ENCODE data around the gene TSC2. TPM values are rescaled to one million over a fixed set of nuclear protein-coding genes. Genes with fewer than 3 reads are reported as not detected.

TSC2 gene
- polyA plus RNA-seq, 3 donors: 11.7 to 95.1 (median 20.8) TPM

- no peaks in the 10 kb centered on the region for H3K79me2 ChIP-seq (ENCODE audit: insufficient read depth, low read length)
- no peak overlapping the region for H3K4me3 ChIP-seq (replicated peaks in 1 of 3; ENCODE audit: low read depth in 2 of 3, low read length in 3 of 3)
- no peaks in the 10 kb centered on the region for H3K9me3 ChIP-seq (replicated peaks in 1 of 2; ENCODE audit: control insufficient read depth in 1 of 2, insufficient read depth in 1 of 2, low read length in 2 of 2)
- intact Hi-C loops (cut with micrococcal nuclease): no loop called here
- 93% methylated on average over 17 of the region's 22 CpGs for WGBS (ENCODE audit: insufficient coverage)
- H3K4me3 Mint-ChIP-seq: no peak overlapping the region
- TF ChIP-seq CTCF (IDR thresholded peaks at IDR 0.05): no peak
- H3K9me3 Mint-ChIP-seq: no peaks in the 10 kb centered on the region
- no peak overlapping the region for H2AFZ ChIP-seq (ENCODE audit: insufficient read depth, low read depth, low read length, poor library complexity, severe bottlenecking)
- no peak overlapping the region for H3K27ac ChIP-seq (ENCODE audit: low read depth in 1 of 2, low read length in 2 of 2)
- H3K27me3 ChIP-seq (ENCODE audit: control insufficient read depth in 2 of 2, insufficient read depth in 2 of 2, low read length in 2 of 2): no peaks in the 10 kb centered on the region
- no peak overlapping the region for H3K9ac ChIP-seq (ENCODE audit: insufficient read depth, low read length, poor library complexity, severe bottlenecking)
- H3K36me3 Mint-ChIP-seq: peaks cover 3 to 4% of the 10 kb centered on the region in 2 donors
- H4K20me1 ChIP-seq (ENCODE audit: insufficient read depth, low read length): no peaks in the 10 kb centered on the region
- peaks cover 17% of the 10 kb centered on the region for H3K4me1 Mint-ChIP-seq
- H3K4me1 ChIP-seq (ENCODE audit: control insufficient read depth in 1 of 2, insufficient read depth in 2 of 2, low read length in 2 of 2): peaks cover 18 to 23% of the 10 kb centered on the region in 2 donors
- DNase-seq: no peak
- H3K27me3 Mint-ChIP-seq (ENCODE audit: low read depth in 3 of 3): peaks cover 0 to 2% (median 0%) of the 10 kb centered on the region in 3 donors
- H3K4me2 ChIP-seq (replicated peaks; ENCODE audit: extremely low read depth, low read length, poor library complexity, severe bottlenecking): no peak overlapping the region
- H3K27ac Mint-ChIP-seq: no peak overlapping the region
- no peaks in the 10 kb centered on the region for H3K36me3 ChIP-seq (replicated peaks in 1 of 2; ENCODE audit: control insufficient read depth in 1 of 2, insufficient read depth in 2 of 2, low read length in 2 of 2)
These were observed 5.4 kb upstream of the TSC2 start for GRCh38 chr16:2042171-2042985.

DNA sequence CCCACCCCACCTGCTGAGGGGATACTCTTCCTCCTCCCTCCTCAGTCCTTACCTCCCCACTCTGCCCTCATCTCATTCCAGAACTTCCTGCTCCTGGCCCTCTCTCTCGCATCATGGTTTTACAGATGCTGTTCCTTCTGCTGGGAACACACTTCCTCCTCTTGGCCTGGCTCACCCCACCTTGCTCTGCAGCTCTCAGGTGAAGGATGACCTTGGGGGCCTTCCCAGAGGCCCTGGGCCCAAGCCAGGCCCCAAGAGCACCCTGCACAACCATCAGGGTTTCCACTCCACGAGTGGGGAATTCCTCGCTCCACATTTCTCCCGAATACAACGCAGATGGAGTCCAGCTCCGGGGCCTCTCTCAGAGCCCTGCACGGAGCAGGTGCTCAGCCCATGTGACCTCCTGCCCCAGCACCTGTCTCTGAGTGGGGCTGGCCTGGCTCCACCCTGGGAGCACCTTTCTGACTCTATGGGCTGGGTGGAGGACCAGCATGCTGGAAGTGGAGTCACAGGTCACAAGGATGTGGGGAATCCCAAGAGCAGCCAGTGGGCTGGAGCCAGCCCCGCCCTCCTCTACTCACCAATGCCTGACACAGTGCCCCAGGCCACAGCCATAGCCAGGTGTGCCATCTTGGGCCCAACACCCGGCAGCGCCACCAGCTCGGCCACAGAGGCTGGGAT, 4.7 kb upstream of the TSC2 start:
- Histone ChIP-seq H3K27ac (ENCODE audit: low read depth in 1 of 2, low read length in 2 of 2) (no peak overlapping the region), H3K9me3 (replicated peaks in 1 of 2; ENCODE audit: control insufficient read depth in 1 of 2, insufficient read depth in 1 of 2, low read length in 2 of 2) (no peaks in the 10 kb centered on the region), H3K36me3 (replicated peaks in 1 of 2; ENCODE audit: control insufficient read depth in 1 of 2, insufficient read depth in 2 of 2, low read length in 2 of 2) (no peaks in the 10 kb centered on the region), H3K4me3 (replicated peaks in 1 of 3; ENCODE audit: low read depth in 2 of 3, low read length in 3 of 3) (no peak overlapping the region), H3K27me3 (ENCODE audit: control insufficient read depth in 2 of 2, insufficient read depth in 2 of 2, low read length in 2 of 2) (no peaks in the 10 kb centered on the region), H3K4me2 (replicated peaks; ENCODE audit: extremely low read depth, low read length, poor library complexity, severe bottlenecking) (no peak overlapping the region), H3K79me2 (ENCODE audit: insufficient read depth, low read length) (peaks cover 4% of the 10 kb centered on the region), H3K9ac (ENCODE audit: insufficient read depth, low read length, poor library complexity, severe bottlenecking) (no peak overlapping the region), H3K4me1 (ENCODE audit: control insufficient read depth in 1 of 2, insufficient read depth in 2 of 2, low read length in 2 of 2) (peaks cover 18 to 27% of the 10 kb centered on the region in 2 donors), H2AFZ (ENCODE audit: insufficient read depth, low read depth, low read length, poor library complexity, severe bottlenecking) (no peak overlapping the region), H4K20me1 (ENCODE audit: insufficient read depth, low read length) (no peaks in the 10 kb centered on the region)
- Mint-ChIP-seq H3K9me3 (no peaks in the 10 kb centered on the region), H3K27ac (peak overlapping the region in 1 of 7 donors; percentile 46), H3K4me3 (peak overlapping the region in 1 of 2 donors; percentile 4), H3K27me3 (ENCODE audit: low read depth in 3 of 3) (no peaks in the 10 kb centered on the region), H3K36me3 (peaks cover 3 to 4% of the 10 kb centered on the region in 2 donors), H3K4me1 (peaks cover 17% of the 10 kb centered on the region)
- intact Hi-C loops (cut with micrococcal nuclease): no loop called here
- 94% methylated on average over 10 of the region's 11 CpGs for WGBS (ENCODE audit: insufficient coverage)
- no peak for TF ChIP-seq CTCF (IDR thresholded peaks at IDR 0.05)
- no peak for DNase-seq

Data from CD14-positive monocyte (primary cell).